Measurements from ENCODE around the gene PTPRO.

Gene PTPRO

DNA sequence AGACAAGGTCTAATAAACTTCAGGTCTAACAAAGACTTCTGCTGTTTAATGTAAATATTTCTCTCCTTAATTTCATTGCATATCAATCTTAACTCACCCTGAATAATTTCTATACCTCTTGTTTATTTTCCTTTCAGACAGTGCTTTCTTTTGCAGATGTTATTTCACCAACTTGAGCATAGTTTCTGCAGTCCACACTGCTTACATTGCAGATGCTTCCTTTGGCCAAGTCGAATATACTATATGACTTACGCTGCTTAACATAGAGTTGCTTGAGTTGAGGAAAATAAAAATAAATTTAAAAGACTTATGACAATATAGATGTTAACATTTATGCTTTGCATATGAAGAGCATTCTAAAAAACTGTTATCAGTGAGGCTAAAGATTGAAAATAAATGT, 217.7 kb downstream of the PTPRO start:
- in situ Hi-C loops (cut with MboI; ENCODE audit: low pct_unique_long_range_greater_than_20kb, low sequenced_read_pairs) = no loop called here
- DNase-seq = no peak

- in situ Hi-C loops (cut with MboI; ENCODE audit: low pct_unique_long_range_greater_than_20kb, low sequenced_read_pairs) = no loop called here
- DNase-seq = no peak
Measured at GRCh38 chr12:15540469-15540872, 218.2 kb downstream of the PTPRO start.

DNA sequence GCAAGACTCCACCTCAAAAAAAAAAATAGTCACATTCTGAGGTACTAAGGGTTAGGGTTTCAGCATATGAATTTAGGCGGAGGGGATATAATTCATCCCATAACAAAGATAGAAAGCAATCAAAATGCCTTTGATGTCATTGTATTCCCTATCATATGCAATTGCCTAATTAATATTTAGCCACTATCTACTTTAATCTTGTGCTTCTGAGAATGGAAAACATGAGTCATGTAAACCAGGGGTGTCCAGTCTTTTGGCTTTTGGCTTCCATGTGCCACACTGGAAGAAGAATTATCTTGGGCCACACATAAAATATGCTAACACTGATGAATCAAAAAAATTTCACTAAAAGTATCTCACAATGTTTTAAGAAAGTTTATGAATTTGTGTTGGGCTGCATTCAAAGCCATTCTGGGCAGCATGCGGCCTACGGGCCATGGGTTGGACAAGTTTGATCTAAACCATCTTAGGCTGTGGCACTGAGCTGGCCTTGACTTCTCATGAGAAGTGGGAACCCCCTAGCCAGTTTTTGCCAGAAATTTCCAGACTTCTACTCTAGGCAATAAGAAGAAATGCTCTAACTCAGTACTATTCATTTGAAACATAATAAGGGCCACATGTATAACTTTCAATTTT, 219.8 kb downstream of the PTPRO start:
- in situ Hi-C loops (cut with MboI; ENCODE audit: low pct_unique_long_range_greater_than_20kb, low sequenced_read_pairs) = no loop called here
- DNase-seq = no peak

DNA sequence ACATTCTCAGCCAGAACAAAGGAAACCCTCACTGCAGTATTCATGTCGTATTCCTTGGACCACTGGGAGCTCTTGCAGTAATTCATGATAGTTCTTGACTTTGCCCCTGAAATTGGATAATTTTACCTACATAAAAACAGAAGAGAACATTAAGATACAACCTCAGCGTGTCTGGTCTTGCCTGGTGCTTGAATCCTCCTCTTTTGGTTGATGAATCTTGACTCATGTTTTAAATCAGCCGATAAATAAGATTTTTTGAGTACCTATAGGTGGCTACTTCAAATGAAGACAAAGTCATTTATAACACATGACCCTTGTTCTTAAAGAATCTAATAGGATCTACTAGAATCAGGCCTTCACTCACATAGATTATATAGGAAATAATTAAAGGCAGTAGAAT, 221.0 kb downstream of the PTPRO start:
- in situ Hi-C loops (cut with MboI; ENCODE audit: low pct_unique_long_range_greater_than_20kb, low sequenced_read_pairs) = no loop called here

DNA sequence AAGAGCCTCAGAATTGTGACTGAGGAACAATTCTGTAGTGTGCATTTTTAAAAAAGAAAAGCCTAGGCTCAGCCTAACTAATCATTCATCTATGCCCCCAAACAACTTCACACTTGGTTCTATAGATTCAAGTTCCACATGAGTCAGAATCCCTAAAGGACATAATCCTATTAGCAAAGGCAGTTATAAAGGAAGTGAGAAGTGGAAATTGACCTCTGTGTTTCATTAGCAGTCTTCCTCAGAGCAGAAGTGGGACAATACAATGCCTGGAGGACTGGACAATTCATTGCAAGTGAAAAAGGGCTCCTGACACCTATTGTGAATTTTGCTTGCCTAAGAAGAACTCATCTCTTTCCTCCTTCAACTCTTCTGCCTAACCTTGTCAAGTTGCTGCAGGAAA, 222.3 kb downstream of the PTPRO start:
- in situ Hi-C loops (cut with MboI; ENCODE audit: low pct_unique_long_range_greater_than_20kb, low sequenced_read_pairs) = no loop called here
- no peak for DNase-seq

More for the DNA sequence above, 221.0 kb downstream of the PTPRO start:
- no peak for DNase-seq

DNA sequence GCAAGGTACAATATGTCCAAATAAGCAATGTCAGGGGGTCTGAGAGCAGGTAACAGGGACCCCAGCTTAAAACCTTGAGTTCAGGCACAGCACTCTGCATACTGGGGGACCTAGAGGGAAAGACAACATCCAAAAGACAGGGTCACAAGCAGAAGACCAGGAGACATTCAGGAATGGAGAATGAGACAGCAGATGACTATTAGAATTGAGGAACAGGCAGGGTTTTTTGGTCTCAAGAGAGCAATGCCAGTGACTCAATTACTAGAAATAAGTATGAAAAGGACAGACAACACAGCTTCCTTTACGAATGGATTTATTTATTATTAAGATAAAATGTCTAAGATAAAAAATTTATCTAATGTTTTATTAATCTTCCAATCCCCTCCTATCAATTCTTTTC, 223.0 kb downstream of the PTPRO start:
- in situ Hi-C loops (cut with MboI; ENCODE audit: low pct_unique_long_range_greater_than_20kb, low sequenced_read_pairs) = no loop called here

GRCh38 chr12:15546102-15546701, 223.9 kb downstream of the PTPRO start:
- in situ Hi-C loops (cut with MboI; ENCODE audit: low pct_unique_long_range_greater_than_20kb, low sequenced_read_pairs) = no loop called here
- DNase-seq = peak; percentile 63

More for the DNA sequence above, 223.0 kb downstream of the PTPRO start:
- DNase-seq = no peak

DNA sequence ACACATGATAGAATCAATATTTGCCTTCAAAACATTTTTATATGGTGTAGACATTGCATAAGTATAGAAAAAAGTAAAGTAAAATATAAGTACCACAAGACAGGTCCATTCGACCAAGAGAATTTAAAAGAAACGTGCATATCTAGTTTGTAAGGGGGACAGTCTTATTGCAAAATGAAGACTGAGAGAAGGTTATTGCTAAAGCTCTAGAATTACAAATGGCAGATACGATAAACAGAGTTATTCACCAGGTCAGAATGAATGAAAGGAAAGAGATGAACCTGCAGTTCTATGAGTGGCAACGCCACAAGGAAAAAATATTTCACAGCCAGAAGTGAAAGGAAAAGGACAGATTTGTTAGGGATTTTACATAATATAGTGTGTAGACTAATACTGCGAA, 224.8 kb downstream of the PTPRO start:
- in situ Hi-C loops (cut with MboI; ENCODE audit: low pct_unique_long_range_greater_than_20kb, low sequenced_read_pairs) = no loop called here
- DNase-seq = no peak

DNA sequence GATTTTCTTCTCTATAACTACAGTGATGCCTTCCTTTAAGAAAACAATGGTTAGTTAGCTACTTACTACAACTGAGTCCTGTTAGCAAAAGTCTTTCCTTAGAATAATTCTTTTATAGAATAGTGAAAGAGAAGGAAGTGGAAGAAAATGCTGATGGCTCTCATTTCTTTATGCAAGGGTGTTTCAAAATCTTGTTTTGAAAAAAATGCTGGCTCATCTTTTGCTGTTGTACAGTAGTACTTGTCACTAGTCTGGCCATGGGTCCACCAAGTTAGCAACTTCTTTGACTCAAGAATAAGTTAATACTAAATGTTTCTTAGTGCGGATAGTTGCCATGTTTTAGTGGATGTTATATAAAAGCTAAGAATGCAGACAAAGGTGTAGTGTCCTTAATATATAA, 225.4 kb downstream of the PTPRO start:
- in situ Hi-C loops (cut with MboI; ENCODE audit: low pct_unique_long_range_greater_than_20kb, low sequenced_read_pairs) = no loop called here
- no peak for DNase-seq

- no peak for DNase-seq
- in situ Hi-C loops (cut with MboI; ENCODE audit: low pct_unique_long_range_greater_than_20kb, low sequenced_read_pairs) = no loop called here
Measured at GRCh38 chr12:15550793-15551192, 228.5 kb downstream of the PTPRO start.

- in situ Hi-C loops (cut with MboI; ENCODE audit: low pct_unique_long_range_greater_than_20kb, low sequenced_read_pairs) = no loop called here
- DNase-seq = no peak
Measured at GRCh38 chr12:15555446-15555845, 233.1 kb downstream of the PTPRO start.

DNA sequence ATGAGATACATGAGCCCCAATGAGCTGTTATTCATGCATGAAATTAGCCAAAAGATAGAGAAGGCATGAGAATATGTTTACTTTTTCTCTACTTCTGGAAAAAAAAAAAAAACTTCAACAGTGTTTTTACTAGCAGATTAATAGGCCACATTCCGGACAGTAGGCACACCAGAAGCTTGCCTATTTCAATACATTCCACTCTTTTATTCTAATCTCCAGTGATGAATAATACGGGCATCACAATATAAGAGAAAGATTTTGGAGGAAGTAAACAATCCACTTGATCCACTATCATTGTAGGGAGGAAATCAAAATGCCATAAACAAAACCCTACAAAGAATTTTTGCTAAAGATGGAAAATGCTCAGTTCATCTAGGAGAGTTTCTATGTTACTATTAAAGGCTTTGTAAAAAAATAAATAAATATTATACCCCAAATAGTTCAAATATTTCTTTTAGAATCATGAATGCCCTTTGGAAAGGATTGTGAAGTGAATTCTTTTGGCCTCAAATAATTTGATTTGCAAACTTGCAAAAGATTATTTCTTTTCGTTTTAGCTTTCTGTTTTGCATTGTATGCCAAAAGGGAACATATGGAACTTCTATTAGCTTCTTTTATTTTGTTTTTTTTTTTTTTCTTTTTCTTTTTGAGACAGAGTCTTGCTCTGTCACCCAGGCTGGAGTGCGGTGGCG, 234.2 kb downstream of the PTPRO start:
- in situ Hi-C loops (cut with MboI; ENCODE audit: low pct_unique_long_range_greater_than_20kb, low sequenced_read_pairs) = no loop called here
- no peak for DNase-seq

DNA sequence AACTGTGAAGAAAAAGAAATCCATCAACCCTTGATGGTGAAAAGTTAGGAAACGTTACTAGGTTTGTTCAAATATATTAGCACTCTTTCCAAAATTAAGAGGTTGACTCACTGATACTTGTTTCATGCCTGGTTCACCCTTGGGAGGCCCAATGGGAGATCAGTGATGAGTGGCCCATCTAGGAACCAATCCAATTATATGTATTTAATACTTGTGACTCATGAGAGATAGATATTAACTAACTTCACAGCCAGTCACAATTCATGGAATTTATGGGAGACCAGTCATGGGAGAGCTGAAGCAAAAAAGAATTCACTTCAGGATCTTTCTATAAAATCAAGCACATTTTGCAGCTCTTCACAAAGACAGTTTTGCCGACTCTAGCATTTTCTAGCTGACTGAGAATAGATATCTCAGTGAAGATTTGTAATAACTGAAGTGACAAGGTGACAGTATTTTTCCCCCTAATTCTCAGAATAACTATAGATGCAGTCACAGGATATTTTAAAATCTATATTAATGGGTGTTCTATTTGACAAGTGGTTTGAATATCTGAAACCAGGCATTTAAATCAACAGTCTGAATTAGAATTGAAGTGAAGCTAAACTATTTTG, 236.7 kb downstream of the PTPRO start:
- DNase-seq = no peak

DNA sequence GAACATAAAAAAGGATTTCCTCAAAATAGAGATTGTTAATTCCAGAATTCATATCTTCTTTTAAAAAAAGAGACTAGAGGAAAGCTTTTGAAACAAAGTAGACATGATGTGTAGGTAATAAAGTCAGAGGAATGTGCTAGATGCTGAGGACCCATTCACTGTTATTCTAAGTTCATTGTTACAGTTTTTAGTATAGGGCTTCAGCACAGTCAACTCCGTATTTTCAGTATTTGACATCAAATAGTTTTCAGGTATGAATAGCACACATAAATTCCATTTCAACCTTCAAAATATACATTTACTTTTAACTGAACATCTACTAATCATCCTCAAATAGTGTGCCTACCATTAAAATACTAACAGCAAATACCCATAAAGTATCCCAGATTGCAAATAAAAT, 239.1 kb downstream of the PTPRO start:
- no peak for DNase-seq
- in situ Hi-C loops (cut with MboI; ENCODE audit: low pct_unique_long_range_greater_than_20kb, low sequenced_read_pairs) = no loop called here

More for the DNA sequence above, 236.7 kb downstream of the PTPRO start:
- in situ Hi-C loops (cut with MboI; ENCODE audit: low pct_unique_long_range_greater_than_20kb, low sequenced_read_pairs) = no loop called here

DNA sequence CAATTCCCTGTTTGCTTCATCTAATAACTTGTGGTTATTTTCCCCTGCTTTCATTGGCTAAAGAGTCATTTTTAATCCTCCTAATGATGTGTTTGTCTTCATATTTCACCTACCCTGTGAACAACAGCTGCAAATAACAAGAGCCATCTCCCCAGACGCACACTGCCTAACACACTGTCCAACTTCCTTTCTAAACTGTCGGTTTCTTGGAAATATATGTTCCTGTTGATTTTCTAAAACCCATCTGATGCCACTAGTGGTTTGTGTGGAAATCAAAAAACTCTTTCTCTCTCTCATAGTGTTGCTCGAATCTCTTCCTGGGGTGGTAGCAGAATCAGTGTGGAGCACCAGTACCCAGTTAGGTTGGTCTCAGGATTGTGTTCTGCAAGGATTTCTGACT, 240.0 kb downstream of the PTPRO start:
- peak; percentile 69 for DNase-seq
- in situ Hi-C loops (cut with MboI; ENCODE audit: low pct_unique_long_range_greater_than_20kb, low sequenced_read_pairs) = no loop called here

GRCh38 chr12:15563663-15564062, 241.4 kb downstream of the PTPRO start:
- DNase-seq = peak; percentile 36
- in situ Hi-C loops (cut with MboI; ENCODE audit: low pct_unique_long_range_greater_than_20kb, low sequenced_read_pairs) = no loop called here

DNA sequence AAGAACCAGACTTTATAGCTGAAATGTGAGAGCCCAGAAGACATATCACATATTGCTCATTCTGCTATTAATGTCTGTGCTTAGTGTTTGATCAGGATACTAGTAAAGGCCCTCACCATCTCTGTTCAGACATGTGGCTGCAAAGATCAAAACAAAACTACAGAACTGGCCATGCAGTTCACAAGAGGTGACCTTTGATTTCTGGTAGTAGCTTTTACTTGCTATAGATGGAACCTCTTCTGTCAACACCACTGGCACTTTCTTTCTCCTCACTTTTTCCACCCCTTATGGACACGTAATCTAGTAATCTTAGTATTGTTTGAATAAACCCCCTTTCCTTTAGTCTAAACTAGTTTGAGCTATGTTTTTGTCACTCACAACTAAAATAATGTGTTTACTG, 252.0 kb downstream of the PTPRO start:
- no peak for DNase-seq
- in situ Hi-C loops (cut with MboI; ENCODE audit: low pct_unique_long_range_greater_than_20kb, low sequenced_read_pairs) = no loop called here

- in situ Hi-C loops (cut with MboI; ENCODE audit: low pct_unique_long_range_greater_than_20kb, low sequenced_read_pairs) = no loop called here
- DNase-seq = no peak
Measured at GRCh38 chr12:15575671-15576541, 253.6 kb downstream of the PTPRO start.

DNA sequence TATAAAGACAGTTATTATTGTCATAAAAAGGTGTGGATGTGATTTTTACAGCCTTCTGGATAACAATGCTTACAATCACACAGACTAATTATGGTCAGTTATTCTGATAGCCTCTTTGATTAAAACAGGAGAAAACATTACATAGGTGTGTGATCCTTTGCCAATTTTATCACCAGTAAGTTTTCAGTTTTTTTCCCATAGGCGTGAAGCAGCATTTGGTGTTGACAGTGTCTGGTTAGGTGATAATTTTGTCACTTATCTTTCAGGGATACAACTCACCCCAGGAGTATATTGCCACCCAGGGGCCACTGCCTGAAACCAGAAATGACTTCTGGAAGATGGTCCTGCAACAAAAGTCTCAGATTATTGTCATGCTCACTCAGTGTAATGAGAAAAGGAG, 258.1 kb downstream of the PTPRO start:
- no peak for DNase-seq
- in situ Hi-C loops (cut with MboI; ENCODE audit: low pct_unique_long_range_greater_than_20kb, low sequenced_read_pairs) = loop anchor here (10.0 kb wide), 1 partner anchor 274 kb away; no protein-coding TSS in a partner anchor
